ENCODE measurements around the gene TMEM72. TPM values are rescaled to one million over a fixed set of nuclear protein-coding genes. Genes with fewer than 3 reads are reported as not detected.
A peak's percentile ranks its signal among the peaks of the same experiment; 100 is the strongest.

Gene TMEM72
- total RNA-seq, 1 donor from 2014 or later: not detected

DNA sequence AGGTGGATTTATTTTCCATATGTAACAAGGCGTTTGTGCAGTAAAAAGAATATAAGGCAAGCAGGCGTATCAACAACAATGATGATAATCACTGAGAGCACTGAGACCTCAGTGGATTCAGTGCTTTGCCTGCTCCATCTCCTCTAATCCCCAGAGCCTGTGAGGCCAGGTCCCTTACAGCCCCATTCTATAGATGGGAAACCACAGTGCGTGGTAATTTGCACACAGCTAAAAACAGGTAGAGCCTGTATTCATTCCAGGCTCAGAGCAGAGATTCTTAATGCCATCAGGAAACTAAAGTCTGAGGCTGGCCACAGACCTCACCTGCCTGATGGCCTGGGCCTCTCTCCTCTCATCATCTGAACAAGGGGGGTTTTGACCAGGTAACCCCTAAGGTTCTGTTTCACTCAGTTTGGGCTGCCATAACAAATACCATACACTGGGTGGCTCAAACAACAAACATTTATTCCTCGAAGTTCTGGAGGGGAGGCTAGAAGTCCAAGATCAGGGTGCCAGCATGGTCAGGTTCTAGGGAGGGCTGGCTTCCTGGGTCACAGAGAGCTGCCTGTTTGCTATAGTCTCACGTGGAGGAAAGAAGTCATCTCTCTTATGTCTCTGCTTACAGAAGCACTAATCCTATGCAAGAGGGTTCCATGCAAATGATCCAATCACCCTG is 38.1 kb downstream of the TMEM72 start:
- no peak for DNase-seq (ENCODE audit: low spot score)
- H3K27me3 Mint-ChIP-seq (ENCODE audit: low read depth): no peaks in the 10 kb centered on the region
- H3K4me1 Mint-ChIP-seq (ENCODE audit: low read depth): peaks cover 36% of the 10 kb centered on the region
- peaks cover 9% of the 10 kb centered on the region for H3K36me3 Mint-ChIP-seq (ENCODE audit: low read depth)
- no peak overlapping the region for H3K27ac Mint-ChIP-seq (ENCODE audit: unreplicated experiment)
- no peak overlapping the region for H3K4me3 Mint-ChIP-seq (ENCODE audit: unreplicated experiment)
- TF ChIP-seq, protein P1, sequence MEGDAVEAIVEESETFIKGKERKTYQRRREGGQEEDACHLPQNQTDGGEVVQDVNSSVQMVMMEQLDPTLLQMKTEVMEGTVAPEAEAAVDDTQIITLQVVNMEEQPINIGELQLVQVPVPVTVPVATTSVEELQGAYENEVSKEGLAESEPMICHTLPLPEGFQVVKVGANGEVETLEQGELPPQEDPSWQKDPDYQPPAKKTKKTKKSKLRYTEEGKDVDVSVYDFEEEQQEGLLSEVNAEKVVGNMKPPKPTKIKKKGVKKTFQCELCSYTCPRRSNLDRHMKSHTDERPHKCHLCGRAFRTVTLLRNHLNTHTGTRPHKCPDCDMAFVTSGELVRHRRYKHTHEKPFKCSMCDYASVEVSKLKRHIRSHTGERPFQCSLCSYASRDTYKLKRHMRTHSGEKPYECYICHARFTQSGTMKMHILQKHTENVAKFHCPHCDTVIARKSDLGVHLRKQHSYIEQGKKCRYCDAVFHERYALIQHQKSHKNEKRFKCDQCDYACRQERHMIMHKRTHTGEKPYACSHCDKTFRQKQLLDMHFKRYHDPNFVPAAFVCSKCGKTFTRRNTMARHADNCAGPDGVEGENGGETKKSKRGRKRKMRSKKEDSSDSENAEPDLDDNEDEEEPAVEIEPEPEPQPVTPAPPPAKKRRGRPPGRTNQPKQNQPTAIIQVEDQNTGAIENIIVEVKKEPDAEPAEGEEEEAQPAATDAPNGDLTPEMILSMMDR (IDR thresholded peaks at IDR 0.05): peak; percentile 39
- peaks cover 9% of the 10 kb centered on the region for H3K9me3 Mint-ChIP-seq (ENCODE audit: low read depth)

DNA sequence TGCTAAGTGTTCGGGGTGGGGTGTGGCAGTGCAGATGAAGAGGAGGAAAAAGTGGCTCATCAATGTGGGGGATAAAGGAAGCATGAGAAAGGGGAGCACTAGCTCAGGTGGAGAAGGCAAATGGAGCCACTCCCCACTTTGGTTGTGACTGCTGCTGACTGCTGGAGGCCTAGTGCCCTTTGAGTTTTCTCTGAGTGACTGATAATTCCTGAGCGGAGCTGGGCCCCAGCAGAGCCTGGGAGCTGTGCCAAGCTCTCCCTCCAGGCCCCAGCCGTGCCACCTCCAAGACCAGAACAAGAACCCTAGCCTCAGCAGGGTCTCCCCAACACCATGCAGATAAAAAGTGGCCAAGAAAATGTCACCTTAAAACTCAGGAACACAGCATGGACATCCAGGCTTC is 38.8 kb downstream of the TMEM72 start:
- peak overlapping the region; percentile 81 for H3K27ac Mint-ChIP-seq (ENCODE audit: unreplicated experiment)
- TF ChIP-seq, protein P1 (IDR thresholded peaks at IDR 0.05): no peak
- H3K4me3 Mint-ChIP-seq (ENCODE audit: unreplicated experiment): no peak overlapping the region
- peaks cover 36% of the 10 kb centered on the region for H3K4me1 Mint-ChIP-seq (ENCODE audit: low read depth)
- no peaks in the 10 kb centered on the region for H3K27me3 Mint-ChIP-seq (ENCODE audit: low read depth)
- DNase-seq (ENCODE audit: low spot score): no peak
- peaks cover 4% of the 10 kb centered on the region for H3K9me3 Mint-ChIP-seq (ENCODE audit: low read depth)
- peaks cover 8% of the 10 kb centered on the region for H3K36me3 Mint-ChIP-seq (ENCODE audit: low read depth)

DNA sequence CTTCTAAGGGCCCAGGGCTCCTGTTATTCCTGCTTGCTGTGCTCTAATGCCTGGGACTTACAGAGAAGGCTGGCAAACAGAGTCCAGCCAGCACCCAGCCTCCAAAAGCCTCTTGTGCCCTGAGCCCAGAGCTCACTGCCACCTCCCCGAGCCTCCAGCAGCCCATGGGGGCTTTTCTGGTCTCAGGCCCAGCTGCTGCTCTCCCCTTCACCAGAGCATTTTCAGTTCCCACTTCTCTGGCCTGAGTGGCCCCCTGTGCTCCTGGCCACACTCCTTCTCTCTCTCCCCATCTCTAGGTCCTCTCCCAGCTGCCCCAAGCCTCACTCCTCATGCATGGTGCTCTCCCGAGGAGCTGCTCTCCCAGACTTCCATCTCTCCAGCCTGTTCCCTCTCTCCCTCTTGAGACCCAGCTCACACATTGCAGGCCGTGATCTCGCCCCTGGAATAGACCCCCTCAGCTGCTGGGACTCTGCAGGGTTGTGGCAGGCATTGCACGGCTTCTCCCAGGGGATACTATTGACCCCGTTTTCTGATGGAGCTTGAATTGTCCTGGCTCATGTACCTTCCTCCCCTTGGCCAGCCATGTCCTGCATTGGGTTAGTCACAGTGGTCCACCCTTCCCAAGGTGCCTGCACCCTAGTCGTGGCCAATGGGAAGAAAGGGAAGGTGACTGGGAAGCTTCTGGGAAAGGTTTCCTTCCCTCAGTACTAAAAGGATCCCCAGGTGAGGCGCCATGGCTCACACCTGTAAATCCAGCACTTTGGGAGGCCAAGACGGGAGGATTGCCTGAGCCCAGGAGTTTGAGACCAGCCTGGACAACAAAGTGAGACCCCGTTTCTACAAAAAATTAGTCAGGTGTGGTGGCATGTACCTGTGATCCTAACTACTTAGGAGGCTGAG is 39.4 kb downstream of the TMEM72 start:
- DNase-seq (ENCODE audit: low spot score): no peak
- H3K27ac Mint-ChIP-seq (ENCODE audit: unreplicated experiment): peak overlapping the region; percentile 66
- no peaks in the 10 kb centered on the region for H3K9me3 Mint-ChIP-seq (ENCODE audit: low read depth)
- peaks cover 5% of the 10 kb centered on the region for H3K36me3 Mint-ChIP-seq (ENCODE audit: low read depth)
- peaks cover 36% of the 10 kb centered on the region for H3K4me1 Mint-ChIP-seq (ENCODE audit: low read depth)
- no peak overlapping the region for H3K4me3 Mint-ChIP-seq (ENCODE audit: unreplicated experiment)
- no peaks in the 10 kb centered on the region for H3K27me3 Mint-ChIP-seq (ENCODE audit: low read depth)
- TF ChIP-seq, protein P1 (IDR thresholded peaks at IDR 0.05): no peak

DNA sequence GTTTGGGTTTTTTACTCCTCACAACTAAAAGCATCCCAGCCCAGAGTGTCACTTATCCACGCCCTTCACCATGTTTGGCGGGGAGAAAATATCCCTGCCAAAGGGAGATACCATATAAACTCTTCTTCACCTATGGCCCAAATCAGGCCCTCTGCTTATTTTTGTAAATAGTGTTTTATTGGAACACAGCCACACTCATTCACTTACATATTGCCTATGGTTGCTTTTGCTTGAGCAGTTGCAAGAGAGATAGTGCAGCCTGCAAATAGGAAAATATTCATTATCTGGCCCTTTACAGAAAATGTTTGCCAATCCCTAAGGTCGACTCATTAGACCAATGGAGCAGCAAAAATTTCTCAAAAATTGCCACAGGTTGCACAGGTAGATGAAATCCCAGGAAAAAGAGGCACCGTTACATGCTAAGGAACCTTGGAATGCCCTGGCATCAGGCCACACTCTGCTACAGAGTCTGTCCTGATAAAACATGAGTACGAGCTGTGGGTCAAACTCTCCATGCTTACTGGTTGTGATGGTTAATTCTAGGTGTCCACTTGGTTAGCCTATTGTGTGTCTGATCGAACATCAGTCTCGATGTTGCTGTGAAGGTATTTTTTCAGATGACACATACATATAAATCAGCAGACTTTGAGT is 40.6 kb downstream of the TMEM72 start:
- H3K36me3 Mint-ChIP-seq (ENCODE audit: low read depth): peaks cover 7% of the 10 kb centered on the region
- H3K4me1 Mint-ChIP-seq (ENCODE audit: low read depth): peaks cover 38% of the 10 kb centered on the region

More for the DNA sequence above, 40.6 kb downstream of the TMEM72 start:
- TF ChIP-seq, protein P1 (IDR thresholded peaks at IDR 0.05): no peak
- H3K27me3 Mint-ChIP-seq (ENCODE audit: low read depth): no peaks in the 10 kb centered on the region
- H3K27ac Mint-ChIP-seq (ENCODE audit: unreplicated experiment): no peak overlapping the region
- peaks cover under 1% of the 10 kb centered on the region for H3K9me3 Mint-ChIP-seq (ENCODE audit: low read depth)
- H3K4me3 Mint-ChIP-seq (ENCODE audit: unreplicated experiment): no peak overlapping the region
- DNase-seq (ENCODE audit: low spot score): no peak
